ENCODE results near the gene ULK4.

DNA sequence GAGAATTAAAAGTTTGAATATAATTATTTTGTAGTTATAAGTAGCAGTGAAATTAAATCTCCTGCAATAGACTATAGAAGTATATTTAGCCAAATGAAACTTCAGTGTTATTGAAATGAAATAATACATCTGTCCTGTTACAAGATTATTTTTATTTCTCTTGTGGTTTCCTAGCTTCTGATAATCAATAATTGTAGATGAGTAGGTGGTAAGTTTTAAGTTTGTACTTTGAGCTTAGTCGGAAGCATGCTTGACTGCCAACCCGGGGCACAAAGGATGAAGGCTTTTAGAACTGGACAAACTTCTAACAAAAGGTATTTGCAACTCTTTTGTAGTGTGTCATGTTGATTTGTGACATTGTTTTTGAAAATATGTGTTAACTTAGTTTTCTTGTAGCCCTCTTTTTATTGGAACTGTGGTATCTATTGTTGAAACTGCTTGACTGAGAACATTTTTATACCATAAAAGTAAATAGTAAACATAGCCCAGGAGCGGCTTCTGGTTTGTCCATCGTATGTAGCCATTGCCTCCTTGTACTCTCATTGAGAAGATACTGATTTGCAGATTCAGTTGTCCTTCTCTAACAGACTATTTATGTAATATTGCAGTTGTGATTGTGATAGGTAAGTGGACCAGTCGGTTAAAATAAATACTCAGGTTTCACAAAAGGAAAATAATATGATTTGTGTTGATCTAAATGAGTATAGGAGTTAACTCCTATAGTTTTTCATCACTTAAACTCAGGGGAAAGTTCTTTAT lies 759.6 kb downstream of the ULK4 start:
- TF ChIP-seq, protein P1, sequence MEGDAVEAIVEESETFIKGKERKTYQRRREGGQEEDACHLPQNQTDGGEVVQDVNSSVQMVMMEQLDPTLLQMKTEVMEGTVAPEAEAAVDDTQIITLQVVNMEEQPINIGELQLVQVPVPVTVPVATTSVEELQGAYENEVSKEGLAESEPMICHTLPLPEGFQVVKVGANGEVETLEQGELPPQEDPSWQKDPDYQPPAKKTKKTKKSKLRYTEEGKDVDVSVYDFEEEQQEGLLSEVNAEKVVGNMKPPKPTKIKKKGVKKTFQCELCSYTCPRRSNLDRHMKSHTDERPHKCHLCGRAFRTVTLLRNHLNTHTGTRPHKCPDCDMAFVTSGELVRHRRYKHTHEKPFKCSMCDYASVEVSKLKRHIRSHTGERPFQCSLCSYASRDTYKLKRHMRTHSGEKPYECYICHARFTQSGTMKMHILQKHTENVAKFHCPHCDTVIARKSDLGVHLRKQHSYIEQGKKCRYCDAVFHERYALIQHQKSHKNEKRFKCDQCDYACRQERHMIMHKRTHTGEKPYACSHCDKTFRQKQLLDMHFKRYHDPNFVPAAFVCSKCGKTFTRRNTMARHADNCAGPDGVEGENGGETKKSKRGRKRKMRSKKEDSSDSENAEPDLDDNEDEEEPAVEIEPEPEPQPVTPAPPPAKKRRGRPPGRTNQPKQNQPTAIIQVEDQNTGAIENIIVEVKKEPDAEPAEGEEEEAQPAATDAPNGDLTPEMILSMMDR (tag by site-specific recombination; IDR thresholded peaks at IDR 0.05), result no peak
- TF ChIP-seq, protein P2, sequence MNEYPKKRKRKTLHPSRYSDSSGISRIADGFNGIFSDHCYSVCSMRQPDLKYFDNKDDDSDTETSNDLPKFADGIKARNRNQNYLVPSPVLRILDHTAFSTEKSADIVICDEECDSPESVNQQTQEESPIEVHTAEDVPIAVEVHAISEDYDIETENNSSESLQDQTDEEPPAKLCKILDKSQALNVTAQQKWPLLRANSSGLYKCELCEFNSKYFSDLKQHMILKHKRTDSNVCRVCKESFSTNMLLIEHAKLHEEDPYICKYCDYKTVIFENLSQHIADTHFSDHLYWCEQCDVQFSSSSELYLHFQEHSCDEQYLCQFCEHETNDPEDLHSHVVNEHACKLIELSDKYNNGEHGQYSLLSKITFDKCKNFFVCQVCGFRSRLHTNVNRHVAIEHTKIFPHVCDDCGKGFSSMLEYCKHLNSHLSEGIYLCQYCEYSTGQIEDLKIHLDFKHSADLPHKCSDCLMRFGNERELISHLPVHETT (tag by site-specific recombination; IDR thresholded peaks at IDR 0.05), result no peak
- no peak for TF ChIP-seq KLF16 (tag by site-specific recombination; IDR thresholded peaks at IDR 0.05)
- no peak for TF ChIP-seq ZNF157 (tag by site-specific recombination; IDR thresholded peaks at IDR 0.05)
- no peak for TF ChIP-seq PRDM1 (tag by site-specific recombination; IDR thresholded peaks at IDR 0.05)
- TF ChIP-seq, protein P3, sequence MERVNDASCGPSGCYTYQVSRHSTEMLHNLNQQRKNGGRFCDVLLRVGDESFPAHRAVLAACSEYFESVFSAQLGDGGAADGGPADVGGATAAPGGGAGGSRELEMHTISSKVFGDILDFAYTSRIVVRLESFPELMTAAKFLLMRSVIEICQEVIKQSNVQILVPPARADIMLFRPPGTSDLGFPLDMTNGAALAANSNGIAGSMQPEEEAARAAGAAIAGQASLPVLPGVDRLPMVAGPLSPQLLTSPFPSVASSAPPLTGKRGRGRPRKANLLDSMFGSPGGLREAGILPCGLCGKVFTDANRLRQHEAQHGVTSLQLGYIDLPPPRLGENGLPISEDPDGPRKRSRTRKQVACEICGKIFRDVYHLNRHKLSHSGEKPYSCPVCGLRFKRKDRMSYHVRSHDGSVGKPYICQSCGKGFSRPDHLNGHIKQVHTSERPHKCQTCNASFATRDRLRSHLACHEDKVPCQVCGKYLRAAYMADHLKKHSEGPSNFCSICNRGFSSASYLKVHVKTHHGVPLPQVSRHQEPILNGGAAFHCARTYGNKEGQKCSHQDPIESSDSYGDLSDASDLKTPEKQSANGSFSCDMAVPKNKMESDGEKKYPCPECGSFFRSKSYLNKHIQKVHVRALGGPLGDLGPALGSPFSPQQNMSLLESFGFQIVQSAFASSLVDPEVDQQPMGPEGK (tag by site-specific recombination; IDR thresholded peaks at IDR 0.05), result no peak
- TF ChIP-seq YY1 (tag by site-specific recombination; IDR thresholded peaks at IDR 0.05), result no peak
